Naive thymus-derived CD4-positive, alpha-beta T cell (primary cell): ENCODE results near the gene KLHDC7B. TPM values are rescaled to one million over a fixed set of nuclear protein-coding genes. Genes with fewer than 3 reads are reported as not detected.

Experiments
- ATAC-seq: fragments of 150-1000 bp; cut with Tn5 transposase; 2 replicates; pipeline ENCODE4 v1.10.0; 2021; ENCODE audit warnings: mild to moderate bottlenecking, moderate library complexity
- CTCF ChIA-PET: fragments of 350-600 bp; sonication (Branson Sonifier 250); formaldehyde crosslinking; loops from one replicate; lab custom pipeline; 2021; ENCODE audit warnings: antibody characterized with exemption; lab: Charles Lee
- POLR2A ChIA-PET: fragments of 350-600 bp; sonication (Branson Sonifier 250); formaldehyde crosslinking; loops from one replicate; lab custom pipeline; 2021; ENCODE audit warnings: antibody characterized with exemption, inconsistent platforms; lab: Charles Lee
- DNase-seq, 9 donors: peaks; one replicate each; pipeline versions ENCODE4 v3.0.0 to v3.0.0-alpha.2; 2020 to 2022; ENCODE audit warnings: mixed read lengths in 1 of 9
- H3K27ac ChIP-seq: one replicate; pipeline ENCODE4 v1.7.0; 2013; ENCODE audit warnings: mild to moderate bottlenecking, low read depth, low read length, moderate library complexity
- H3K27me3 ChIP-seq, 2 donors: one replicate each; pipeline ENCODE4 v1.7.0; 2013; ENCODE audit warnings: low read length in 2 of 2, mild to moderate bottlenecking in 2 of 2, moderate library complexity in 2 of 2; ENCODE audit not compliant: control insufficient read depth in 2 of 2, insufficient read depth in 2 of 2
- H3K36me3 ChIP-seq, 3 experiments: 1 replicate in 2 of 3; 2 replicates in 1 of 3; pipeline ENCODE4 v1.7.0; 2013; ENCODE audit warnings: low read length in 3 of 3, mild to moderate bottlenecking in 3 of 3, moderate library complexity in 1 of 3; ENCODE audit not compliant: insufficient read depth in 3 of 3, control insufficient read depth in 2 of 3
- H3K4me1 ChIP-seq, 2 donors: one replicate each; pipeline ENCODE4 v1.7.0; 2013; ENCODE audit warnings: low read length in 2 of 2, mild to moderate bottlenecking in 2 of 2, moderate library complexity in 1 of 2; ENCODE audit not compliant: control insufficient read depth in 2 of 2, insufficient read depth in 2 of 2
- H3K4me3 ChIP-seq: 2 replicates; pipeline ENCODE4 v1.7.0; 2013; ENCODE audit warnings: mild to moderate bottlenecking, low read length
- H3K9me3 ChIP-seq, 3 experiments: 1 replicate in 2 of 3; 2 replicates in 1 of 3; pipeline ENCODE4 v1.7.0; 2013; ENCODE audit warnings: low read length in 3 of 3; ENCODE audit not compliant: control insufficient read depth in 2 of 3
- H3K27ac Mint-ChIP-seq, 9 donors: one replicate each; pipeline ENCODE4 v1.8.0; 2020 to 2022; ENCODE audit warnings: mixed read lengths in 9 of 9, mild to moderate bottlenecking in 8 of 9, moderate library complexity in 5 of 9, inconsistent platforms in 2 of 9
- H3K27me3 Mint-ChIP-seq, 5 donors: one replicate each; pipeline ENCODE4 v1.8.0; 2021 to 2022; ENCODE audit warnings: mixed read lengths in 5 of 5, mild to moderate bottlenecking in 1 of 5
- H3K36me3 Mint-ChIP-seq, 5 donors: one replicate each; pipeline ENCODE4 v1.8.0; 2020 to 2022; ENCODE audit warnings: mixed read lengths in 5 of 5, mild to moderate bottlenecking in 3 of 5, inconsistent platforms in 1 of 5
- H3K4me1 Mint-ChIP-seq, 7 donors: one replicate each; pipeline ENCODE4 v1.8.0; 2020 to 2022; ENCODE audit warnings: mixed read lengths in 7 of 7, mild to moderate bottlenecking in 3 of 7, inconsistent platforms in 1 of 7
- H3K4me3 Mint-ChIP-seq, 10 donors: one replicate each; pipeline ENCODE4 v1.8.0; 2020 to 2022; ENCODE audit warnings: mild to moderate bottlenecking in 10 of 10, mixed read lengths in 10 of 10, moderate library complexity in 6 of 10, inconsistent platforms in 2 of 10
- H3K9me3 Mint-ChIP-seq, 11 donors: one replicate each; pipeline ENCODE4 v1.8.0; 2020 to 2022; ENCODE audit warnings: mixed read lengths in 11 of 11, mild to moderate bottlenecking in 4 of 11, inconsistent platforms in 1 of 11, moderate library complexity in 1 of 11
- intact Hi-C, 2 donors: fragments of 100-400 bp; cut with micrococcal nuclease; formaldehyde crosslinking; loops; one replicate each; pipeline ENCODE4 v1.15.1; 2023
- polyA plus RNA-seq, 2 donors: library from polyadenylated mRNA; unstranded; fragments of 300-500 nt; fragmentation: Illumina TruSeq; gene quantifications; one replicate each; pipeline ENCODE4 v1.2.3, GENCODE V29; 2021
- total RNA-seq, 6 experiments: library from RNA in 5 of 6; stranded (reverse) in 5 of 6; gene quantifications; 1 replicate in 5 of 6; 2 replicates in 1 of 6; pipeline ENCODE4 v1.2.3 and lab custom pipeline; 2021 to 2026

The KLHDC7B gene
- total and polyA plus RNA-seq, 7 experiments from 2014 or later = 4.4 to 17.2 (median 7.8) TPM

DNA sequence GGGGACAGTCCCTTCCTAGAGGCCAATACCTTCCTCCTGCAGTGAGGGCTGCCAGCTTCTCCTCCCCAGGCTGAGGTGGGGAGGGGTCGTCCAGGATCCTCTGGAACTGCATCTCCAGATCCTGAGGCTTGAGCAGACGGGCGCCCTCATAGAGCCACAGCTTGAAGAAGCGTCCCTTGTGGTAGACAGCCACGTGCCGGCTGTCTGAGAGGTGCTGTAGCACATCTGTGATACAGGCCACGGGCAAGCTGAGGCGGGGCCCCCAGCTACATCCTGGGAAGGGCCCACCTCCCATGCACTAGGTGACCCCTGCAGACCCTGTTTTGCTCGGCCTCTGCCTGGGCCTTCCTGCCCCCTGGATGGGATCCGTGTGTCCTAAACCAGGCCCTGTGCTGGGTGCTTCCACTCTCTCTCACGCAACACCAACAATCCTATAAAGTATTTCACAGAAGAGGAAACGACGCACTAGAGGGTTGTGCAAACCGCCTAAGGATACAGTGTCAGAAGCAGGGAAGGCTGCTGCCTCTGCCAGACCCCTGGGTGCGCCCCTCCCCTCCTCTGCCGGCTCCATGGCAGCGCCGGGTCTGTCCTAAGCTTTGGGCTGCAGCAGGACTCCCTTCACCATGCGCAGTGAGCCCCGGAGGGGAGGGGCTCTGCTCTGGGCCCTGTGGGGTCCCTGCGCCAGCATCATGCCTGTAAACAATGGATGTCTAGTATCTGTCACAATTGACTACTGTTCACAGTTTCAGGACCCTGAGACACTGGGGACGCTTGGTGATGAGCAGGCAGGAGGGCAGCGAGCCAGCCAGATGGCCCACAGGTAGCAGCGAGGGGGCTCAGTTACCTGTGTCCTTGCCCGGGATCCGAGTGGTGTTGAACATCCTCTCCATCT lies 28.0 kb downstream of the KLHDC7B start:
- H3K27ac Mint-ChIP-seq = no peak overlapping the region
- no peak overlapping the region for H3K4me3 Mint-ChIP-seq
- Histone ChIP-seq H3K27ac (no peak overlapping the region), H3K4me1 (no peaks in the 10 kb centered on the region), H3K9me3 (no peaks in the 10 kb centered on the region), H3K27me3 (no peaks in the 10 kb centered on the region), H3K4me3 (no peak overlapping the region), H3K36me3 (peaks cover 0 to 51% (median 2%) of the 10 kb centered on the region in 3 experiments)
- H3K27me3 Mint-ChIP-seq = no peaks in the 10 kb centered on the region
- H3K36me3 Mint-ChIP-seq = peaks cover 0 to 21% (median 7%) of the 10 kb centered on the region in 5 donors
- ATAC-seq (no peak), DNase-seq (no peak)
- POLR2A ChIA-PET = interaction anchor here (0.5 to 2.2 kb wide), 4 partner anchors 8 to 612 kb away, joined by 4 to 10 read pairs (median 6); partner anchors contain the start of gene SCO2
- intact Hi-C loops = no loop called here
- peaks cover 4 to 11% (median 5%) of the 10 kb centered on the region in 7 donors for H3K4me1 Mint-ChIP-seq
- CTCF ChIA-PET = no interaction called here
- H3K9me3 Mint-ChIP-seq = no peaks in the 10 kb centered on the region

DNA sequence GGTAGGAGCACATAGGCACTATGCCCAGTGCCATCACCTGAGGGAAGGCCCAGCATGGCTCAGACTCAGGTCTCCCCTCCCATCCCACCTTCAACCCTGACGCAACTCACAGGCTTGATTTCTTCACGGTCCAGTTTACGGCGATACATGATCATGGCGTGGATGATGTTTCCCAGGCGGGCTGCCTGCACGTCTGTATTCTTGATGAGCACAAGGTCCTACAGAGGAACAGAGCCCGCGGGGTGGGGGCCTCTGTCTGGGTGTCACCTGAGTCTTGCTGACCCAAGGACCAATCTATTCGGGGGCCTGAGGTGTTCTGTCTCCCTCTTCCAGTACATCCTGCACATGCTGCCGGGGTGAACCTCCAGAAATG lies 28.7 kb downstream of the KLHDC7B start:
- H3K36me3 Mint-ChIP-seq = peaks cover 0 to 16% (median 7%) of the 10 kb centered on the region in 5 donors
- H3K4me1 Mint-ChIP-seq = peaks cover 4 to 11% (median 5%) of the 10 kb centered on the region in 7 donors
- Histone ChIP-seq H3K4me1 (no peaks in the 10 kb centered on the region), H3K27ac (no peak overlapping the region), H3K9me3 (no peaks in the 10 kb centered on the region), H3K27me3 (no peaks in the 10 kb centered on the region), H3K36me3 (peaks cover 0 to 51% (median 2%) of the 10 kb centered on the region in 3 experiments), H3K4me3 (no peak overlapping the region)
- no peaks in the 10 kb centered on the region for H3K9me3 Mint-ChIP-seq
- no peaks in the 10 kb centered on the region for H3K27me3 Mint-ChIP-seq
- CTCF ChIA-PET = no interaction called here
- intact Hi-C loops = no loop called here
- POLR2A ChIA-PET = interaction anchor here (2.2 kb wide), 1 partner anchor 9 kb away, joined by 10 read pairs; no protein-coding TSS in a partner anchor
- DNase-seq (no peak), ATAC-seq (no peak)
- no peak overlapping the region for H3K4me3 Mint-ChIP-seq
- no peak overlapping the region for H3K27ac Mint-ChIP-seq

- no peaks in the 10 kb centered on the region for H3K9me3 Mint-ChIP-seq
- no peak for ATAC-seq
These were observed 29.8 kb downstream of the KLHDC7B start for GRCh38 chr22:50575426-50575941.

GRCh38 chr22:50576070-50576469 lies 30.4 kb downstream of the KLHDC7B start:
- Mint-ChIP-seq H3K4me1 (peaks cover 5 to 18% (median 13%) of the 10 kb centered on the region in 7 donors), H3K36me3 (peaks cover 0 to 11% (median 8%) of the 10 kb centered on the region in 5 donors), H3K4me3 (no peak overlapping the region), H3K27ac (no peak overlapping the region), H3K9me3 (no peaks in the 10 kb centered on the region), H3K27me3 (no peaks in the 10 kb centered on the region)
- Histone ChIP-seq H3K27me3 (no peaks in the 10 kb centered on the region), H3K4me1 (no peaks in the 10 kb centered on the region), H3K36me3 (peaks cover 0 to 46% (median 1%) of the 10 kb centered on the region in 3 experiments), H3K9me3 (no peaks in the 10 kb centered on the region), H3K27ac (no peak overlapping the region), H3K4me3 (no peak overlapping the region)
- ChIA-PET POLR2A (interaction anchor here (1.0 to 2.2 kb wide), 2 partner anchors 11 to 28 kb away, joined by 4 to 10 read pairs; no protein-coding TSS in a partner anchor), CTCF (interaction anchor here (1.0 kb wide), 1 partner anchor 44 kb away, joined by 4 read pairs; no protein-coding TSS in a partner anchor)
- intact Hi-C loops = no loop called here
- ATAC-seq = no peak
- DNase-seq = no peak

More at GRCh38 chr22:50575426-50575941, 29.8 kb downstream of the KLHDC7B start:
- ChIA-PET POLR2A (interaction anchor here (0.8 to 2.2 kb wide), 3 partner anchors 10 to 36 kb away, joined by 3 to 10 read pairs (median 6); no protein-coding TSS in a partner anchor), CTCF (interaction anchor here (1.0 kb wide), 1 partner anchor 45 kb away, joined by 4 read pairs; no protein-coding TSS in a partner anchor)
- Histone ChIP-seq H3K27me3 (no peaks in the 10 kb centered on the region), H3K27ac (no peak overlapping the region), H3K36me3 (peaks cover 0 to 50% (median 2%) of the 10 kb centered on the region in 3 experiments), H3K4me1 (no peaks in the 10 kb centered on the region), H3K9me3 (no peaks in the 10 kb centered on the region), H3K4me3 (no peak overlapping the region)
- H3K27ac Mint-ChIP-seq = no peak overlapping the region
- no peak for DNase-seq
- intact Hi-C loops = no loop called here
- peaks cover 5 to 15% (median 13%) of the 10 kb centered on the region in 7 donors for H3K4me1 Mint-ChIP-seq
- H3K4me3 Mint-ChIP-seq = no peak overlapping the region
- no peaks in the 10 kb centered on the region for H3K27me3 Mint-ChIP-seq
- peaks cover 0 to 15% (median 8%) of the 10 kb centered on the region in 5 donors for H3K36me3 Mint-ChIP-seq

DNA sequence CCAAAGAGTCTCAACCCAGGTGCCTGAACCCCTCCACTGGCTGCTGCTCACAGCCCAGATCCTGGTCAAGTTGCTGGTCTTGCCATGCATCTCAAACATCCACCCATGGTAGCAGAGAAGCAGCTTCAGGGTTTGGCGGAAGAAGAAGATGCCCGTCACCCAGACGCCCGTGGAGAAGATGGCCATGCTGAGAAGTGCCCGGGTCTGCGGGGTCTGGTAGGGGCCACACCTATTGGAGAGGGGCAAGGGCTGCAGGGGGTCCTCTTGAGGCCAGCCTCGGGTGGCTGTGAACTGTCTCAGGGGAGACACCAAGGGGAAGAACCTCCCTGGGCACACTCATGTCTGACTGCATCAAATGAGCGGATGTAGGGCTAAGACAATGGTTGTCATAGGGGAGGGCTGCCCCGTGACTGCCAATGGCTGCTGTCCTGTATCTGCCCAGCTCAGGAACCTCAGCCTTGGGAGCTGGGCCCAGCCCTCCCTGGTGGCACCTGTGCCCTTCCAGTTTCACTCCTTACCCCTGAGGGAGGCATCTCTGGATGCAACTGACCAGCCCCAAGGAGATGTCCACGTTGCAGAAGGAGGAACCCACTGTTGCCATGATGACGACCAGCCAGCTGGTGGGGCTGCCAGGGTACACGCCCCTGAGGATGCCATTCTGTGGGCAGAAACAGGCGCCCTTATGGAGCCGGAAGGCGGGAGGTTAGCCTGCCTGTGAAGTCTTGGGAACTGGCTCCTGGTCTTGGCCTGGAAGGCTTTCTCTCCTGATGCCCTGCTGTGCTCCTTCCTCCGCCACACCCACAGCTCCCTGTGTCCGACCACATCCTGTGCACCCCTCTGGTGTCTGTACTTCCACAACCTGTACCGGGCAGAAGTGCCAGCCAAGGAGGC lies 31.4 kb downstream of the KLHDC7B start:
- CTCF ChIA-PET = no interaction called here
- no peak overlapping the region for H3K27ac ChIP-seq
- Mint-ChIP-seq H3K27ac (peak overlapping the region in 2 of 9 donors; percentile 32 to 75), H3K4me1 (peaks cover 5 to 24% (median 18%) of the 10 kb centered on the region in 7 donors), H3K4me3 (peak overlapping the region in 6 of 10 donors; percentile 15 to 63 (median 56)), H3K9me3 (no peaks in the 10 kb centered on the region), H3K27me3 (no peaks in the 10 kb centered on the region), H3K36me3 (peaks cover 0 to 11% (median 9%) of the 10 kb centered on the region in 5 donors)
- H3K9me3 ChIP-seq = no peaks in the 10 kb centered on the region
- peaks cover 0 to 40% (median 0%) of the 10 kb centered on the region in 3 experiments for H3K36me3 ChIP-seq
- H3K4me3 ChIP-seq = no peak overlapping the region
- H3K27me3 ChIP-seq = no peaks in the 10 kb centered on the region
- POLR2A ChIA-PET = interaction anchor here (0.7 to 1.2 kb wide), 6 partner anchors 11 to 52 kb away, joined by 3 to 5 read pairs (median 4); partner anchors contain the start of gene SCO2
- ATAC-seq = no peak
- DNase-seq = no peak
- intact Hi-C loops = no loop called here
- peaks cover 9% of the 10 kb centered on the region in 2 donors for H3K4me1 ChIP-seq

DNA sequence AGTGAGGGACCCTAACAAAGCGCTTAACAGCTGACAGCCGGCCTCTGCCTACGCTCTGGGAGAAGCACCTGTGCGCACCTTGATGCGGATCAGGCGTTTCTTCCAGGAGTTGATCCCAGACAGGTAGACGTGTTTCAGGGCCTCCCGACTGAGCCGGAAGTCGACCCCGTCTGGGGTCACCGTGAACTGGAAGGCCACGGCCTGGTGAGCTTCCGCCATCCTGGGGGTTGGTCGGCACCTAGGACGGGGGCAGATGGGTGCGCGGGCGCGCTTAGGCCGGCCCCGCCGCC lies 31.9 kb downstream of the KLHDC7B start:
- Histone ChIP-seq H3K27ac (no peak overlapping the region), H3K36me3 (peaks cover 0 to 36% (median 0%) of the 10 kb centered on the region in 3 experiments), H3K4me1 (peaks cover 9 to 10% of the 10 kb centered on the region in 2 donors), H3K27me3 (no peaks in the 10 kb centered on the region), H3K4me3 (no peak overlapping the region), H3K9me3 (no peaks in the 10 kb centered on the region)
- peak overlapping the region in 1 of 9 donors; percentile 75 for H3K27ac Mint-ChIP-seq
- no peak for DNase-seq
- intact Hi-C loops = no loop called here
- no peak for ATAC-seq
- CTCF ChIA-PET = no interaction called here
- H3K9me3 Mint-ChIP-seq = no peaks in the 10 kb centered on the region
- POLR2A ChIA-PET = interaction anchor here (0.8 to 1.2 kb wide), 5 partner anchors 14 to 52 kb away, joined by 3 to 5 read pairs (median 3); partner anchors contain the start of gene SCO2
- no peaks in the 10 kb centered on the region for H3K27me3 Mint-ChIP-seq
- peaks cover 0 to 9% (median 5%) of the 10 kb centered on the region in 5 donors for H3K36me3 Mint-ChIP-seq
- H3K4me1 Mint-ChIP-seq = peaks cover 5 to 24% (median 18%) of the 10 kb centered on the region in 7 donors
- H3K4me3 Mint-ChIP-seq = peak overlapping the region in 6 of 10 donors; percentile 15 to 63 (median 56)
